Hematopoietic multipotent progenitor cell treated with erythropoietin and hydrocortisone succinate and interleukin-3 and kit ligand, for 17 days (in vitro differentiated cells): ENCODE measurements around the gene PRKG1.

Experiments used
- DNase-seq: peaks from one replicate; pipeline ENCODE4 v3.0.0-alpha.2; 2015; ENCODE audit warnings: low spot score

Gene PRKG1

DNA sequence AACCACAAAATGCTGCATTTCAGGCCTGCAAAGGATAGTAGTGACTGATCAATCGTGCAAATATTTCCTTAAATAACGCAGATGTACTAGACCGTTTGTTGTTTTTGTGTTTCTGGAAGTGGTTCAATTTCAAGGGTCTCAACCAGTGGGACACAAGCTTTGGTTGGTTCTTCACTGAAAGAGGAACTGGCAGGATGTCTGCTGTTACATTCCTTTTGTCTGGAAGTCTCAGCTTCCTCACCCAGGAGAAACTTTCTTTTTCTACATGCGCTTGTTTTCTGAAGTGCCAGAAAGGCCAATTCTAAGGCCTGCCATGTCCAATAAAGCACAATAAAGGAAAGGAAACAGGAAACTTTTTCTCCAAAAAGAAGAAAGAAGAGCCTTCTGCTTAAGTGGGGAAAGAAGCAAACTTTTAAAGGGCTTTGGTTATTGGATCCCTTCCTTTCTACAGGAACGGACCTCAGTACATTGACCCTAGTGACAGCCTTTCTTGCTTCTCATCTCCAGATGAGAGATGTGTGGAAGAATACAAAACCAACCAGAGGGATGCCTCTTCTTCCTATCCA is 1243.9 kb downstream of the PRKG1 start:
- no peak for DNase-seq

DNA sequence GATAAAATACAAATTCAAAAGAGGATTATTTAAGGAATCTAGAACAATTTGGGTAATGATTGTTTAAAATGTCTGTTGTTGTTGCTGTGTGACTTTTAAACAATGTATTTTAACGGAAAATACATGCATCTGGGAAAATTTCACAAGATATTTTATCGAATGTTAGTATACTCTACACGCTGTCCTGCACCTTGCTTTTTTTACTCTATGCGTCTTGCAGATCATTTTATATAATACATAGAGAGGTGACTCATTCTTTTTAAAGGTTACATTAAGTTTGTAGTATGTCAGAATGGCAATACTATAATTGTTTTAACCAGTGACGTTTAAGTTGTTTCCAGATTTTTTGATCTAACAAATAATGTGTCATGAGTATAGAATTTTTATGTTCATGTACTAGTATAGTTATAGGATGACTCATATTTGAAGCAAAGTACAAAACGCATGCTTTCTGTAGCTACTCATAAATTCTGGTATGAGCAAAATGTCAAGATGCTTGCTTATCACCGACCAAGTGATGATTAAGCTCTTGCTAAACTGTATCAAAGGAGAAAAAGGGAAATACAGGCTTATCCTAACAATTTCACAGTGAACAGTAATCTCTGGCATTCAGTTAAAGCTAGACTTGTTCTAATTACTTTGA is 1244.7 kb downstream of the PRKG1 start:
- no peak for DNase-seq

DNA sequence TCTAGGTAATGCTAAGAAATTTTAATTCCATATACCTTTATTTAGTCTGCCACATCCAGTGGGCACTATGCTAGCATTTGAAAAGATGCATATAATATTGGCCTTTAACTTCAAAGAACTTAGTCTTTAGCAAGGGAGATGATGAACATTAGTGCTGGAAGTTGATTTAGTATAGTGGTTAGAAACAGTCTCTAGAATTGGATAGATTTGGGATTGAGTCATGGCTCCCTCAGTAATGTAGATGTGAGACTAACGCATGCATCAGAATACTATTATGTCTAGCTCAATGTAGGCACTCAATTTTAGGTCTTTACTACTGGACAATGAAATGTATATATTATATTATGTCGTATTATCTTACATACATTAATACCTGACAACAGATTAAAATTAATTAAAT is 1245.6 kb downstream of the PRKG1 start:
- no peak for DNase-seq

DNA sequence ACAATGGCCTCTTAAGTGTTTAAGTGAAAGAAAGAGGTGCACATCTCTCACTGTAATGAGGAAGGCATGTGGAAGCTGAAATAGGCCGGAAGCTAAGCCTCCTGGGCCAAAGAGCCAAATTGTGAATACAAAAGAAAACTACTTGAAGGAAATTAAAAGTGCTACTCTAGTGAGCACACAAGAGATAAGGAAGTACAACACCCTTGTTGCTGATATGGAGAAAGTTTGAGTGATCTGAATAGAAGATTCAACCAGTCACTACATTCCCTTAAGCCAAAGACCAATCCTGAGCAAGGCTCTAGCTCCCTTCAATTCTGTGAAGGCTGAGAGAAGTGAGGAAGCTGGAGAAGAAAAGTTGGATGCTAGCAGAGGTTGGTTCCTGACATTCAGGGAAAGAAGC is 1248.0 kb downstream of the PRKG1 start:
- no peak for DNase-seq

DNA sequence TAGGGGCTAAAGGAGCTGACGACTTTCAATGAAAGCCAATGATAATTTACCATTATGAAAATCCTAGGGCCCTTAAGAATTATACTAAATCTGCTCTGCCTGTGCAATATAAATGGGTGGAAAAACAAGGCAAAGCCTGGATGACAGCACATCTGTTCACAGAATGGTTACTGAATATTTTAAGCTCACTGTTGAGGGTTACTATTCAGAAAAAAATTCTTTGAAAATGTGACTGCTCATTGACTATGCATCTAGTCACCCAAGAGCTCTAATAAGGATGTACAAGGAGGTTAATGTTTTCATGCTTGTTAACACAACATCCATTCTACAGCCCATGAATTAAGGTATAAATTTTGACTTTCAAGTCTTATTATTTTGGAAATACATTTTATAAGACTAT is 1248.6 kb downstream of the PRKG1 start:
- no peak for DNase-seq

DNA sequence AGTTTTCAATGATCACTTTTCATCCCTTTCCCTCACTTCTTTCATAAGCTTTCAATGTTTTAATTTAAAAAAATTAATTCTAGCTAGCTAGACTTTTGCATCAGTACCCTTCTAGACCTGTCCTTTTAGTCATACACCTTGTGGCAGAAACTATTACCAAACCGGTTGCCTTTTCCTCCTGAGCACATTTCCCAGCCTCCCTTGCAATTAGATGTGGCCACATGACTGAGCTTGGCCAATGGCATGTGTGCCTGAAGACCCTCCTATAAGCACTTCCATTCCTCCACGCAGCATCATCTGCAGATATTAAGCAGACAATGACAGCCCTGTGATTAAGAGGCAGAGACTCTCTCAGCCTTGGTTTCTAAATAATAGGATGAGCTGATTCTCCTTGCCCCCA is 1252.1 kb downstream of the PRKG1 start:
- no peak for DNase-seq

DNA sequence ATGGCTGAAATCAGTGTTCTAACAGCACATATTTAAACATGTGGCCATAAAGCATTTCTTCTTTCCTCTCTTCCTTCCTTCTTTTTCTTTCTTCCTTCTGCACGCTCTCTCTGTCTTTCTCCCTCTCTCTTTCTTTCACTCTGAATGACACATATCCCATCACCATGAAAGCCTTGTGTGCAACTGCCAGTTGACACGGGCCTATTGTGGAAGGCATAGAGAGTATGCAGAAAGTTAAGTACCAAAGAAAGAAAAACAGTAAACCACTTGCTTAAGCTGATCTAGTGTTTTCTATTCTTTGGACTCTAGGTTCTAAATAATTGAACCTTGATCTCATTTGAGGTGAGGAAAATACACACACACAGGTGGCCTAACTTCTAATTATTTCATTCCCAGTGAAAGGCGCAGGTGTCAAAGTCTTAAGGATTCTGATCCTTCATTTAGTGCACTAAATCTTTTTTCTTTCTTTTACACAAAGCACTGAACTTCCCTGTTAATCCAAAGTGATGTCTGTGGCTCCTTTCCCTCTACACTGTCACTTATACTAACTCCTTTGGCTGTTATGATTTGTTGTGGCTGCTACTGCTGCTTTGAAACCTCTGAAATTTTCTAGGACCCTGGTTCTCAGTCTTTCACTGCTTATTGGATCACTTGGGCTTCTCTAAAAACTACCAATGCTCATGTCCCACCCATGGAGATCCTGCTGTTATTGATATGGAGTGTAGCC is 1257.5 kb downstream of the PRKG1 start:
- no peak for DNase-seq

DNA sequence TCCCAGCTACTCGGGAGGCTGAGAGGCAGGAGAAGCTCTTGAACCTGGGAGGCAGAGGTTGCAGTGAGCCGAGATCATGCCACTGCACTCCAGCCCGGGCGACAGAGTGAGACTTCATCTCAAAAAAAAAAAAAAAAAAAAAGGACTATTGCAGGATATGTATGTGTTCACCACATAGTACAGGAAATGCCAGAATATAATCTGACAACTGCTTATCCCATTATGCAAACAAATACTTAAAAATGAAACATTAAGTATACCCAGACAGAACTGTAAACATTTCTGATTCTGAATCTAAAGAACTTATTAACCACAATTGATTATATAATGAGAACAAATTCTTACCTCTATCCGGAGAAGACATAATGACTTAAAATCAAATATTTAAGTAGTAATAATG is 1258.5 kb downstream of the PRKG1 start:
- no peak for DNase-seq

DNA sequence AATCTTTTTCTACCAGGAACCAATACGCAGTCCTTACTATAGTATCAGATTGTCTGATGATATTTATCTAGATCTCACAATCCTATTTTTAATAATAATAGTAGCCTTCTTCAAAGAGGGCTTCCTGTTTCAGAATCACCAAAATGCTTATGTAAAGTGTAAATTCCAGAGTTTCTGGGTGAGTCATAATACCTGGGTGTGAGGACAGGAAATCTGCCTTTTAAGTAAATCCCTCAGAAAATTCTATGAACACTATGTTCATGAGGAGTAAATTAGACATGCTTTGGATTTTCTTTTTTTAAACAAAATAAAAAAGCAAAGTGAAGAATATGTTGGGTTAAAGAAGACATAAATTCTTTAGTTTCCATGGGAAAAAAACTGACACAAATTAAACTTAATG is 1260.3 kb downstream of the PRKG1 start:
- no peak for DNase-seq

DNA sequence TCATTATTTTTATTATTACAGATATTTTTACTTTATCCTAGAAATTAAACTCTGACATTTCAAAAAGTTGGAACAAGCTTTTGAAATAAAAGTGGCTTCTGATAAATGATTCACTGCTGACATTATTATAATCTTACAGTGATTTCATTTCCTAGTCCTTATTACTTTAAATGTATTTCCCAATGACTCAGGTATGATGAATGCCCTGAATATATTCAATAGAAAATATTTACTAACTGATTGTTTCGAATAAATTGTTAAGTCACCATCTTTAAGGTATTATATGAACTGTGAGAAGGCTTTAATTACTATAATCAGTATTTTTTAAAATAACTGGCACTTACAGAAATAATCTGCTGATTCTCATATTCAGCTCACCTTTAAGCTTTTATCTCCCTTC is 1261.4 kb downstream of the PRKG1 start:
- DNase-seq = no peak

DNA sequence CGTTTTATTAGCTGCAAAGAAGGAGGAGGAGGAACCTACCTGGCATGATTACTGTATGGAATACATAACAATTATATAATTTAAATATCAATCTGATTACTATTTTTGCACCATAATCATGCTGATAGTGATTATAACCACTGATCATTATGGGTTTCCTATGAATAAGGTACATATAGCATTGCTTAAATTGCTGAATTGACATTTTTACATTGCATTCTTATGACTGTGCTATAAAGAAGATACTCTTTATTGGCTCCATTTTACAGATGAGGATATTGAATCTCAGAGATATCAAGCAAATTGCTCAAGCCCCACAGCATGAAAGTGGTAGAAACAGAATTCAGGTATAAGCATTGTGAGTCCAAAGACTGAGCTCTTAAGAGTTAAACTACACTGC is 1262.9 kb downstream of the PRKG1 start:
- DNase-seq = no peak

DNA sequence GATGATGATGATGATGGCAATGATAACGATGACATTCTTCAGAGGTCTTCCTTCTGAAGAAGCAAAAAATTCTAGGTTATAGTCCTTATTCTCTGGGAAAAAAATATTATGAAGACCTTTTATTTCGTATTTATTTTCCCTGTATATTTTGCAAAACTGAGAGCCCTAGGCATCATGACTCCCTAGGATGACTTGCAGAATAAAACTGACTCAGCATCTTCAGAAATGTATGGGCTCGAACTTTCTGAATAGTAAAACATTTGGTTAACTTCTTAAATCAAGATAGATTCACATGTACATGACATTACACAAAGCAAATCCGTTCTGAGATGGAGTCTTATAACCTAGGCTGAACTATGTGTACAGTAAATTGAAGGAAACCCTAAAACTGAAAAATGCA is 1269.2 kb downstream of the PRKG1 start:
- DNase-seq = no peak

DNA sequence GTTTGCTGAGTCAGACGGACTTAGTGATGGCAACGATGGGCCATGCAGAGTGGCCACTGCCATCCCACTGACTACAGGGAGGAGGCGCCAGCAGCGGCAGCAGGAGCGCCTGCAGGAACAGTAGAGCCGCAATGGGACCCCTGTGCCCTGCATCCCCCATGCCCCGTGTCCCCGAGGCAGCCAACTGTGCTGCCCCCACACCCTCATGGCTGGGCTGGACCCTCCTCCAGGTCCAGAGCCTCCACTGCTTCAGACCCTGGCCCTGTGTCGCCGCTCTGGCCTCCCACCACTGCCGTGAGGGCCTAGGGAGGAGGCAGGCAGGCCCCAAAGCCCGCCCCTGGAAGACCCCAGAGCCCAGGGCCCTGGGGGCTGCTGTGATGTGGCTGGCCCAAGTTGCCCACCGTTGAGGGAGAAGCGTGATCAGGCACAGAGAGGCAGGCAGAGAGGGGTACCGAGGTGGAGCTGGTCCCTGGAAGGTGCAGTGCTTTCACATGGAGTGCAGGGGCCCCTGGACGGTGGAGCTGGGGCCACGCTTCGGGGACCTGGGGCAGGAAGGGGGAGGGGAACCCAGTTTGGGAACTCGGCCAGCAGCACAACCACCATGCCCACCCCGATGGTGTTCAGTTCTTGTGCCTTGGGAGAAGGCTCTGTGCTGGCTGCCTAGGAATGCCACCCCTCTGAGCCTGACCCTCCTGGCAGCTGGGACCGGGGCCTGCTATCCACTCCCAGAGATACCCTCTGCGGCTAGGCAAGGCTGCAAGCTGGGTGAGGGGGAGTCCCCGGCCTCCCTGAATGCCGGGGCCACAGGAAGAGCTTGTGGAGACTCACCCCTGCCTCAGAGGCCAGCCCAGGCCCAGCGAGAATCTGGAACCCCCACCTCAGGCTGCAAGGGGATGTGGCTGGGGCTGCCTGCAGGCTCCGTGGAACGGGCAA is 1272.4 kb downstream of the PRKG1 start:
- no peak for DNase-seq

DNA sequence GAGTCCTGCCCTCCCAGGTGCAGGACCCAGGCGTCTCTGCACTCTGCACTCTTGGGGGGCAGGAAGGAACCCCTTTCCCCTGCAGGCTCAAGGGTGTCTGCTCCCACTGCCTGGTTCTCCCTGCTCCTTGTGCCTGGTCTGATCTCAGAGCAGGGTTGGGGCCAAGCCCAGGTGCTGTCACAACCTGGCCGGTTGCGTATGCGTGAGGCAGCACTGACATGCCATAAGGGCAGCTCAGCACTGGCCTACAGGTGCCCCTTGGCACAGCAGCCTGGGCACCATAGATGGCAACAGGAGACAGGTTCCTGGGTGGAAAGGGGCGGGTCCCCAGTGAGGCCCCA is 1273.0 kb downstream of the PRKG1 start:
- no peak for DNase-seq
